T-helper 1 cell treated with Interleukin-12 subunit alpha and Interleukin-12 subunit beta and Interleukin-4 antibody, amounts not matched to agents 30 μg/mL and 1 μg/mL, for 36 hours (primary cell): ENCODE data around the gene ARSI.

Experiments
- H3K27ac Mint-ChIP-seq: one replicate; pipeline ENCODE4 v1.8.0; 2021; ENCODE audit warnings: mild to moderate bottlenecking, mixed read lengths
- H3K27me3 Mint-ChIP-seq: one replicate; pipeline ENCODE4 v1.8.0; 2021; ENCODE audit warnings: low read depth, mixed read lengths
- H3K36me3 Mint-ChIP-seq: one replicate; pipeline ENCODE4 v1.8.0; 2021; ENCODE audit warnings: low read depth, mixed read lengths
- H3K4me1 Mint-ChIP-seq: one replicate; pipeline ENCODE4 v1.8.0; 2021; ENCODE audit warnings: low read depth, mixed read lengths
- H3K4me3 Mint-ChIP-seq: one replicate; pipeline ENCODE4 v1.8.0; 2021; ENCODE audit warnings: mild to moderate bottlenecking, moderate library complexity, mixed read lengths
- H3K9me3 Mint-ChIP-seq: one replicate; pipeline ENCODE4 v1.8.0; 2021; ENCODE audit warnings: mixed read lengths

The ARSI gene

DNA sequence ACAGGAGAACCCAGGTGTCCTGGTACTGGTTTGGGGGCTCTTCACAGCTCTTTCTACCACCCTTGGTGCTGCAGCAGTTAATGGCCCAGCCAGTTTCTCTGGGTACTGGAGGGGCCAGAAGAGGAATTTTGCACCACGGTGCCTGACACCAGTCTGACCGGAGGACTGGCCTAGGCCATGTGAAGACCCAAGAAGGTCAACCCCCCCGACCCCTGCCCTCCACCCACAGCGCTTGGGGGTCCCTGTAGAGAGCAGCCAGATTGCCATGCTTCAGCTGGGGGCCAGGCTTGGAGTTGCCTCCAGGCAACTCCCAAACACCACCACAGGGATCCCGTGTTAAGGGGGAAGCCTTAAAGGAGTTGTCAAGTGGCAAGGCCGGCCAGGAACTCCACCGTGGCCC, 6.2 kb downstream of the ARSI start:
- Mint-ChIP-seq H3K27me3 (peaks cover 21% of the 10 kb centered on the region), H3K27ac (no peak overlapping the region), H3K4me1 (peaks cover 1% of the 10 kb centered on the region), H3K36me3 (no peaks in the 10 kb centered on the region), H3K4me3 (no peak overlapping the region), H3K9me3 (no peaks in the 10 kb centered on the region)

DNA sequence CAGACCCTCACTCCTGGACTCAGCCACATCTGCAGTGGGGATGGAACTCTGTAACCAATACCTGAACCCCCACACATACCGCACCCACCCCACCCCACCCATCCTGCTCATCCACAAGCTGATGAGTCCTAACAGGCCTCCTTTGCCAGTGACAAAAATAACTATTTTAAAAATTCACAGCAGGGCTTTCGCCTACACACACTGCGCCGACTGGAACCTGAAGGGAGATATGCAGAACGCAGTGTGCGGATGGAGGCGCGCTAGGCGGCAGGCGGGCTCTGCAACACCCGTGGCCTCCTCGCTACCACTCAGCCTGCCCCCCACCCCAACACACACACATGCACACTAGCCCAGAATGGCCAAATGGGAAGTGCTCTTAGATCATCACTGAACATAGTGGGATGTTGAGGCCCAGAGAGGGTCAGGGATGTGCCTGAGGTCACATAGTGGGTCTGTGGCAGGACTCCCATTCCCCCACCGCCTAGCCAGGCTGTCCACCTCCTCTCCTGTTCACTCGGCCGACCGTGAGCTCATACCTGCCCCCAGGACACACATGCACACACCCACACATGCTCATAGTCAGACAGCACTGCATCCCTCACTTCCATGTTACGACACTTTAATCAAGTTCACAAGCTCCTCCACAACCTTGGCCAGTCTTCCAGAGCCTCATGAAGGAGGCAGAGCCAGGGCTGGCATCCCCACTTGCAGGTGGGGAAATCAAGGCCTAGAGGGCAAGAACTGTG, 6.8 kb downstream of the ARSI start:
- Mint-ChIP-seq H3K9me3 (no peaks in the 10 kb centered on the region), H3K27ac (no peak overlapping the region), H3K4me1 (peaks cover 1% of the 10 kb centered on the region), H3K27me3 (peaks cover 15% of the 10 kb centered on the region), H3K4me3 (no peak overlapping the region), H3K36me3 (no peaks in the 10 kb centered on the region)

DNA sequence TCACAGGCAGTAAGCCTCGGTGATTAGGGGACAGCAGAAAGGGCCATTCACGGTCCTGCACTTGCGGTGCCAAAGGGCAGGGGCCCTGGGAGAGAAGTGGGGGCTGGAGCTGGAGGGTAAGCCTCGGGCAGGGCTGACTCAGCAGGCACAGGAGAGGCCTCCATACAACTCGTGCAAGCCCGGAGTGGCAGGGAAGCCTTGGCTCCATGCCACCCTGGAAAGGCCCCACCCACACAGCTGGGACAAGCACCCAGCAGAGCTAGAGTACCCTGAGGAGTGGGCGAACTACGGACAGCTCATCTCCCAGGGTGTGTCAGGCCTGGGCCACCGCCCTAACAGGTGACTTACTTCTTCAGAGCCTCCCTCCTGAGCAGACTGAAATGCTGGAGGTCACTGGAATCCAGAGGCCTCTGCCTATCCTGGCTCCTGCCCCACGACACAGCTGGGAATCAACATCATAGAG, 7.5 kb downstream of the ARSI start:
- Mint-ChIP-seq H3K27me3 (peaks cover 9% of the 10 kb centered on the region), H3K4me3 (no peak overlapping the region), H3K36me3 (no peaks in the 10 kb centered on the region), H3K27ac (no peak overlapping the region), H3K9me3 (no peaks in the 10 kb centered on the region), H3K4me1 (peaks cover 1% of the 10 kb centered on the region)

DNA sequence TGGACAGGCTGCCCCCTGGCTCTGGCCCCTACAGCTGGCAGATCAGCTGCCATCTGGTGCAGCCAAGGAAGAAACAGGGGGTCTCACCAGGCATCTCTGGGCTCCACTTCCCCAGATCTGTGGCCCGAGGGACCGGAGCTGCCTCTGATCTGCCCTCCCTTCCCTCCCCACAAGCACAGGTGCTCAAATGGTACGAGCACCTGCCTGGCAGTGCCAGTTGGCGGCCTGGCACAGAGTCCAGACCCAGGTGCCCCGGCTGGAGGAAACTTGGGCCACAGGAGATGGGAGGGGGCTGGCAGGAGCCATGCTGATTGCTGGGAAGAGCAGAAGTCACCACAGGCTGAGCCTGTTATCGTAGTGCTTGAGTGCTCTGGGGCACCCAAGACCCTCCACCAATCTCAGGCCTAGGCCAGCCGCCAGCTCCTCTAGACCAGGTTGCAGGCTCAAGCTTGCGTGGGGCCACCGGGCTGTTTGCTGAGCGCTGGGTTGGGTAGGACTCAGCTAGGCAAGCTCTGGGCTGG, 8.1 kb downstream of the ARSI start:
- no peaks in the 10 kb centered on the region for H3K36me3 Mint-ChIP-seq
- no peaks in the 10 kb centered on the region for H3K9me3 Mint-ChIP-seq
- no peak overlapping the region for H3K4me3 Mint-ChIP-seq
- no peaks in the 10 kb centered on the region for H3K4me1 Mint-ChIP-seq
- H3K27ac Mint-ChIP-seq, result no peak overlapping the region
- peaks cover 4% of the 10 kb centered on the region for H3K27me3 Mint-ChIP-seq

DNA sequence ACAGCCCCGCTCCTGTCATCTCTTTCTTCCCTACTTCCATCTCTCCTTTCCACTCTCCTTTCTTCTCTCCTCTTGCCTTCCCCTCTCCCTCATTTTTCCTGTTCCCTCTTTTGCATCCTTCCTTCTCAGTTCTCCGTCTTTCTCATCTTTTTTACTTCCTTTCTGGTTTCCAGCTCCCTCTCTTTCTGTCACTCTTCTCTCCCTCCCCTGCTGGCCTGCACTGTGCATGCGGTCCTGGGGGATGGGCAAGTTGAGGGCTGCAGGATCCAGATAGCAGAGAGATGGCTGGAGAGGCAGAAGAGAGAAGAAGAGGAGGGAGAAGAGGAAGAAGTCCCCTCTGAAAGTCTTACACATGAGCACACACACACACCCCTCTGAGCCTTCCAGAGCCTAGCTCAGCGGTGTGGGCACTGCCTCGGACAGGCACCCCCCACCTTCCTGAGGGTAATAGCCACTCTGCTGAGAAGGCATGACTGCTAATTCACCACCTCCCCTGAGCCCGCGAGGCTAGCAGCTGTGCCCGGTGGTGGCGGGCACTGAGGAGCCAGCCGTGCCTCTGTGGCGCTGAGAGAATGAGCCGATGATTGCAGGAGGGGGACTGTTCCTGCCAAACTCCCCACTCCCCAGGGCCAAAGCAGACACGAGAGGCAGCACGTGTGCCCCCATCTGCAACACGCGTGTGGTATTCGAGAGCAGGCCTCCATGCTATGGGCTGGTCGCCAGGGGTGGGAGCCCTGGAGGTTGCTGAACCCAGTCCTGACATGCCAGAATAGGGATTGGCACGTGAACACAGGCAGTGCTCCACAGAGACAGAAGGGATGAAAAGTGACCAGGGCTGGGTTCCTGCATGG, 9.4 kb downstream of the ARSI start:
- Mint-ChIP-seq H3K4me3 (no peak overlapping the region), H3K4me1 (no peaks in the 10 kb centered on the region), H3K9me3 (no peaks in the 10 kb centered on the region), H3K27me3 (peaks cover 11% of the 10 kb centered on the region), H3K36me3 (no peaks in the 10 kb centered on the region), H3K27ac (no peak overlapping the region)

DNA sequence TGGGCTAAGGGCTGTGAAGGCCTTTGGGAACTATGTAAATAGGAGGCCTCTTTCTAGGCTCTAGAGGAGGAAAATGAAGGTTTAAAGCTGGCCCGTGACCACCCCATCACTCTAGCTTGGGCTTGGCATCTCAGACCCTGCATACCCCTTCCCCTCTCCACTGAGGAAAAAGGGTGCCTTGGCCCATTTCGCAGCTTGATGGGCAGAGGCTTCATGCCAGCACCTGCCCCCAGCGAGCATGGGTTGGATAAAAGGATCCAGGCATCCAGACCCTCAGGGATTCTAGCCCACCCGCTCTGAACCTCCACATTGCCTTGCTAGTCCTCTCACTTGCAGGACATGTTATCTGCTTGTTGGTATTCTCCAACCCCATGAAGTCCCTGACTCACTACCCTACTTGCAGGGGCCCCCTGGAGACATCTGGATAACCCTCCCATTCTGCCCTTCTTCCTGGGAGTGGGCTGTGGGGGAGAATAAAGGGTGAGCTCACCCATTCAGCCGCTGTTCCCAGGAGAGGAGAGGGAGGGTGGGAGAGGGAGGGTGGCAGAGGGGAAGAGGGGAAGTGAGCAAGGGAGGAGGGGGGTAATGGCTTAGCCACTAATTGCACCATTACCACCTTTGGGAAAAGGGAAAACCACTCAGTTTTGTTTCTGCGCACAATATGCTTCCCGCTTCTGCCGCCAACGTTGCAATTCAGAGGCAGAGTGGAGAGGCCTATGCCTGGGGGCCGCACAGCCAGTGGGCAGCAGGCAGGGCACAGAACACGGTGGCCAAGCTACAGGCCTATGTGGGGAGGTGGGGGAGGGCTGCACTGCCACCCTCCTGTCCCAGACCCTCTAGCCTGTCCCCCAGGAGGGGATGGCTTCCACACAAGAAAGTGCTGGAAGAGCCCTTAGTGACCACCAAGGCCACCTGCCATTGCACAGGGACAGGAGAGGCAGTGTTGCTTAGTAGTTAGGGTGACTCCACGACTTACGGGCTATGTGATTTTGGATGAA, 11.0 kb downstream of the ARSI start:
- no peak overlapping the region for H3K27ac Mint-ChIP-seq

DNA sequence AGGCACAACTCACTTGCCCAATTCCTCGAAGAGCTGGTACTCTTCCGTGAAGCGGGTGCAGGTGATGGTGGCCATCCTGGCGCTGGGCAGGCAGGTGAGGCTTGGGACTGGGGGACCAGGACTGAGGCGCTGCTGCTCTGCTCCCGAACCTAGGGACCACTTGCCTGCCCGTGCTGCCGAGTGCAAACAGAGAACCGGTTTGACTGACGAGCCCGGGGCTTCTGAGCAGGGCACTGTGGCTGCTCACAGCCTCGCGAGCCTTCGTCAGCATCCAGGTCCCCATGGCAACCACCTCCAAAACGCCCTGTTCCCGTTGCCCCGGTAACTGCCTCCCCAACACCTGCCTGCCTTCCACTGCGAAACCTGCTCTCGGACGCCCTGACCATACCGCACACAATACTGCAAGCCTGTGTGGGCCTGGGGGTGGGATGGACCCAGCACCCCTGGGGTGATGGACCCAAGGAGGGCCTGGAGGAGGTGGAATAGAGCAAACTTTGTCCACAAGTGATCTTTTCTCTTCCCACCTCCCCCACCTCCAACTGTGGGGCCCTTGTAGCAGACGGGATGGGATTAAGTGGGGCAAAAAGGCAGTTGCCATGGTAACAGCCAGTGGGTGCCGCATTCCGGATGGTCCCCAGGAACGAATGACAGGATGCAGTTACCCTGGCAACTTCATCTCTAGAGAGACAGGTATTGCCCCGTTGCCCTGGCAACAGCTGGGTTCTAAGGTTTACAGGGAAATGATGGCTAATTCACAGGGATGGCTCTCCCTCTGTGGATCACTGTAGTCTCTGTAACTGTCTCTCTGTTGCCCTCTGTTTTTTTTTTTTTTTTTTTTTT, 12.9 kb downstream of the ARSI start, which contains the start of gene CAMK2A:
TSS of gene CAMK2A (minus strand) at position 223 of the 840 bp plus-strand sequence. CDS start at position 75, 148 bp downstream.
- Mint-ChIP-seq H3K4me1 (no peaks in the 10 kb centered on the region), H3K27me3 (peaks cover 12% of the 10 kb centered on the region), H3K36me3 (no peaks in the 10 kb centered on the region), H3K9me3 (no peaks in the 10 kb centered on the region), H3K4me3 (no peak within 1 kb of the TSS), H3K27ac (no peak within 1 kb of the TSS)

More for the DNA sequence above, 11.0 kb downstream of the ARSI start:
- Mint-ChIP-seq H3K4me1 (no peaks in the 10 kb centered on the region), H3K27me3 (peaks cover 12% of the 10 kb centered on the region), H3K9me3 (no peaks in the 10 kb centered on the region), H3K36me3 (no peaks in the 10 kb centered on the region), H3K4me3 (no peak overlapping the region)

DNA sequence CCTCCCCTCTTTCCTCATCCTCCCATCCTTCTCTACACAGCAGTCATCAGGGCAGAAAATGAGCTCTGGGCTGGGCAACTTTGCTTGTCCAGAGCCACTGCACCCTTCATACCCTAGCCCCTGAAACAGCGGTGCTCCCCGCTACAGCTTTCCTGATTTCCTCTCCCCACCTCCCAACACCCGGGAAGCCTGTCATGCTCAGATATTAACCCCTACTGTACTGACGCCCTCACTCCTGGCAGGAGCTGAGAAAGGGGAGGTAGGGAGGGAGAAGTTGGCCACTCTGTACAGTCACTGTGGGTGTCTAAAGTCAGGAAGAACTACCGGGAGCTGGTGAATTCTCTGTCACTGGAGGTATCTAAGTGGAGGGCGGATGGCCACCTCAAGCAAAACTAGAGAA, 13.9 kb downstream of the ARSI start:
- no peaks in the 10 kb centered on the region for H3K9me3 Mint-ChIP-seq
- H3K27me3 Mint-ChIP-seq, result peaks cover 12% of the 10 kb centered on the region
- H3K36me3 Mint-ChIP-seq, result no peaks in the 10 kb centered on the region
- H3K4me3 Mint-ChIP-seq, result no peak overlapping the region
- H3K4me1 Mint-ChIP-seq, result no peaks in the 10 kb centered on the region
- no peak overlapping the region for H3K27ac Mint-ChIP-seq

DNA sequence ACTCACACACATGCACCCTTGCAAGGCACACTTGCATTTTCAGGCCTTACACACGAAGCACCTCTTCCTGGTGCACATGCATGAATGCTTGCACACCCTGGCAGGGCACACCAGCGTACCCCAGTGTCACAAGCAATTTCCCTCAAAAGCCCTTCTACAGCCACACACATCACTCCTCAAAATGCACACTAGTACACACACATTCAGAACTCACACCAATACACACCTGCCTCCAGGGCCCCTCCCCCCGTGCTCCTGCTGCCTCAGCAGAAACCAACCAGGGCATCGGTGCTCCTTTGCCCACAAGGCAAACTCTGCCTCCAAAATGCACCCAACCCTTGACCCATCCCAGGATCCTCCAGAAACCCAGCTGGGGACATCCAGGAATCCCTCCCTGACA, 14.3 kb downstream of the ARSI start:
- no peak overlapping the region for H3K27ac Mint-ChIP-seq
- H3K4me3 Mint-ChIP-seq, result no peak overlapping the region
- H3K36me3 Mint-ChIP-seq, result no peaks in the 10 kb centered on the region
- peaks cover 13% of the 10 kb centered on the region for H3K27me3 Mint-ChIP-seq
- H3K4me1 Mint-ChIP-seq, result no peaks in the 10 kb centered on the region
- no peaks in the 10 kb centered on the region for H3K9me3 Mint-ChIP-seq

DNA sequence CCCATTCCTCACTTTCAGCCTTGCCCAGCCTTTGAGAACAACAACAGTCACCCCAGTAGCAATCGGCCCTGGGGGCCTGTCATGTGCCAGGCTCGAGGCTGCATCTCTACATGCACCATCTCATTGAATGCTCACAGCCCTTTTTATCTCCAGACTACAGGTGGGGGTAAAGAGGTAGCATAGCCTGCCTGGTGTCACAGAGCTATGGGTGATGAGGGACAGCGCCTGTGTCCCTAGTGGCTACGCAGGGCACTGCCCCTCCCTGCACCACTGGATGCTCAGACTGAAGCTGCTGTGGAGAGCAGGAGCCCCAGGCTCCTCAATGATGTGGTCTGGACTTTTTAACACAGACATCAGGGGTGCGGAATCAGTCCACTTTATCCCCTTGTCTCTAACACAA, 15.9 kb downstream of the ARSI start:
- Mint-ChIP-seq H3K4me3 (no peak overlapping the region), H3K9me3 (no peaks in the 10 kb centered on the region), H3K27me3 (peaks cover 15% of the 10 kb centered on the region), H3K36me3 (no peaks in the 10 kb centered on the region), H3K27ac (no peak overlapping the region), H3K4me1 (no peaks in the 10 kb centered on the region)

DNA sequence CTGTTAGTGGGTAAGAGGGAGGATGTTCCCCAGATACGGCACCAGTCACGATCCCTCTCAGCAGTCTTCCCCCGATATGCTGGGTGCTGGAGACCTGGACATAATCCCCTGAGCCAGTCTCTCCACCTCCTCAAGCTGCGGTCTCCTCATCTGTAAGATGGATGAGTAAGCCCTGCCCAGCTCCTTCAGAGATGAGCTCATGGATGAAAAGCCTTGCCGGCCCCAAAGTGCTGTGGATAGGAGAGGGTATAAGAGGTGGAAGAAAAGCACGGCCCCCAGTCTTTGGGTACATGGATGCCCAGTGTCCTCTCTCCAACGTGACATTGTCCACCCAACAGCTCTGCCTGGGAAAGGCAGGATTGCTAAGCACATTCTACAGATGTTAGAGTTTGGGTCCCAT, 17.6 kb downstream of the ARSI start:
- no peaks in the 10 kb centered on the region for H3K9me3 Mint-ChIP-seq
- H3K27ac Mint-ChIP-seq, result no peak overlapping the region
- H3K4me1 Mint-ChIP-seq, result no peaks in the 10 kb centered on the region
- H3K4me3 Mint-ChIP-seq, result no peak overlapping the region
- no peaks in the 10 kb centered on the region for H3K36me3 Mint-ChIP-seq
- H3K27me3 Mint-ChIP-seq, result peaks cover 23% of the 10 kb centered on the region

DNA sequence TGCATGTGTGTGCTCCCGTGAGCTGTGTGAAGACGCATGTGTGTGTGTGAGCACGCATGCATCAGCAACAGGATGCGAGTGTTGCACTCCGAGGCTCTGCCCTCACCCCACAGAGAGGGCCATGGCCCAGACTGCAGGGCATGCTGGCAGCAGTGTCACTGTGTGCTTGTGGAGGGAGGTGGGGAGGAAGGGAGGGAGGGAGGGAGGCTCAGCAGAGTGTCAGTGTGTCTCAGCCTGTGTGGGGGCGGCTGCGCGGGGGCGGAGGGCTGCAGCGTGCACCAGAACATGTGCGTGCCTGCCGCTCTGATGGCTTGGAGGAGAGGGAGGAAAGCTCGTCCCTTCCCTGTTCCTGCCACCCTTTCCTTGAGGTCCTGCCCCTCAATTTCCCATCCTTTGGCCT, 18.4 kb downstream of the ARSI start:
- H3K9me3 Mint-ChIP-seq, result no peaks in the 10 kb centered on the region
- H3K4me1 Mint-ChIP-seq, result no peaks in the 10 kb centered on the region
- H3K27me3 Mint-ChIP-seq, result peaks cover 26% of the 10 kb centered on the region
- no peak overlapping the region for H3K4me3 Mint-ChIP-seq
- H3K27ac Mint-ChIP-seq, result no peak overlapping the region
- no peaks in the 10 kb centered on the region for H3K36me3 Mint-ChIP-seq

DNA sequence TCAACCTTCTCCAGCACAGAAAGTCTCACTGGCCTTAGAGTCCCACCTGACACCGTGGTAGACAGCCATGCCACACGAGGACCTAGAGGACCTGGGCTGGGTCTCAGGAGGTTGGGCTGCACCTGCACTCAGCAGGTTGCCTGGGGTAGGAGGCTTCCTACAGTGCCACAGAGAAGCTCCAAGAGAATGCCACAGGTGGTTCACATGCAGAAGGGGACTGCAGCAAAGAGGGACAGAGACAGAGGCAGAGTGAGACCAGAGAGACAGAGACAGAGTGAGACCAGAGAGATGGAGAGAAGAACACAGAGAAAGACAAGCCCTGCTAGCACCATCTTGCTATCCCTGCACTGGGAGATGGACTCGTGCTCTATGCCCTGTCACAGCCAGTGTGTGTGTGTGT, 18.8 kb downstream of the ARSI start:
- Mint-ChIP-seq H3K27me3 (peaks cover 26% of the 10 kb centered on the region), H3K4me3 (no peak overlapping the region), H3K36me3 (no peaks in the 10 kb centered on the region), H3K9me3 (no peaks in the 10 kb centered on the region), H3K27ac (no peak overlapping the region), H3K4me1 (no peaks in the 10 kb centered on the region)
